Right forelimb (tissue), 1 donor: ENCODE results near the gene EXD2.

Experiments used
- DNase-seq: peaks from one replicate; pipeline ENCODE4 v3.0.0-alpha.2; 2018

The EXD2 gene

DNA sequence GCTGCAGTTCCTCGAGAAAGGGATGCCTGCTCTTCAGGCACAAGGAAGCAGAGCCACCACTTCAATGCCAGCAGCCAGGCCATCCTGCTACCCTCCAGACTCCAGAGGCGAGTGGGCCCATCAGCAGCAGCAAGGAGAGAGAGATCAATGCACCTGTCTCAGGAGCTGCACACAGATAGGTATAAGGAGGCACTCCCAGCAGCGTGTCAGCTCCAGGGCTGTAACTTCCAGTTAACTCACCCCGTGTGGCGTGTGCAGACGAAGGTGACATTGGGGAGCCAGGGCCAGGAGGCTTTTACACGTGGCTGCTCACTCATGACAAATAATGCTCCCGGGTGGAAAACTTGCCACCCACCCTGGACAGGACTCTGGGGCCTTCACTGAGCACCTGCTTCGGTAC is 92.9 kb downstream of the EXD2 start:
- DNase-seq: peak; percentile 17

DNA sequence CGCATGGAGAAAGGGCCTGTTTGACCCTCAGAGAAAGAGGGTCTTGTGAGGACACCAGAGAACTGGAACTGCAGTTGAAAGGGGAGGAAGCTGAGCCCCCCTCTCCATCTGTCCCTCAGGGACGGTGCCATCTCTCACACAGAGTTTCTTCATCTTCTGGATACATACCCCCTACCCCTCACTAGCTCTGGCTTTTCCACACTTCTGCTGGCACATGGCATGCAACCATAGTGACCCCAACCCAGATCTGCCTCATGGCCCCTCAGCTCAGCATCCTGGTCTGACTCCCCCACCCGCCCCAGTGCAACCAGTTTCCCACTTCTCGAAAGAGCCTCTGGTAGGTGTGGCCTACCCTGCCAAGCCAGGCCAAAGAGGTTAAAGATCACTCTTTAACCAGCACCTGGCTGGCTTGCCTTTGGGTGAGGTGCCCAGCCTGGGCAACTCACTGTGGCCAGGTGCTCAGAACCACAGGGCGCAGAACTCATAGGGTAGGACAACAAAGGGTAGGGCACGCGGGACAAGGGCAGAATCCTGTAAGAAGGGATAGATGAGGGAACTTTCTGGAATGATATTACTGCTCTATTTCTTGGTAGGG is 94.5 kb downstream of the EXD2 start:
- DNase-seq: peak; percentile 16

GRCh38 chr14:69287098-69288010 is 96.1 kb downstream of the EXD2 start:
- DNase-seq: peak; percentile 22

- peak; percentile 36 for DNase-seq
Observed at GRCh38 chr14:69288011-69288771, 96.9 kb downstream of the EXD2 start.

DNA sequence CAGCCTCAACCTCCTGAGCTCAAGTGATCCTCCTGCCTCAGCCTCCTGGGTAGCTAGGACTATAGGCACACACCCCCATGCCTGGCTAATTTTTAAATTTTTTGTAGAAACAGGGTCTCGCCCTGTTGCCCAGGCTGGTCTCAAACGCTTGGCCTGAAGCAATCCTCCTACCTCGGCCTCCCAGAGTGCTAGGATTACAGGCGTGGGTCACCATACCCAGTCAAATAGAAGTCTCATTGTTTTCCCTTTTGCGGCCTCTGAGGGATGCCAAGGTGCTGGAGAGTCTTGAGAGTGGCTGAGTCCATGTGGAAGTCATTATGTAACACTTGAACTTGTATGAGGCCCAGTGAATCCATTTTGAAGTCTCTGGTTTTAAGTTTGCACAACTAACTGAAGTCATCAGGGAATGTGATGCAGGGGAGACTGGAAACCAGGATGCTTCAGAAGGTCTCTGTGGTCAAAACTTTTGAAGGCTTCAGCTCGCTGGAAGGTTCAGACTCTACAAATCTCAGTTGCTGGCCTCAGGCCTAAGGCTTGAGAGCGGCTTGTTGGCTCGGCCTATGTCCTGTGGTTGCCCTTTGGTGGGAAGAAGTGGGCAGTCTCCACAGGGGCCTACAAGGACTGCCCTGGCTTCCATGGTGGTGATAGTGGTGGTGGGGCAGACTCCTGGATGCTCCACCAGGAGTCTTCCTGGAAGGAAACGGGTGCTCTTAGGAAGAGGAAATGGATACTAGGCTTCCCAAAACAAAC is 97.8 kb downstream of the EXD2 start:
- DNase-seq: peak; percentile 17

GRCh38 chr14:69289811-69290520 is 98.7 kb downstream of the EXD2 start:
- peak; percentile 36 for DNase-seq

DNA sequence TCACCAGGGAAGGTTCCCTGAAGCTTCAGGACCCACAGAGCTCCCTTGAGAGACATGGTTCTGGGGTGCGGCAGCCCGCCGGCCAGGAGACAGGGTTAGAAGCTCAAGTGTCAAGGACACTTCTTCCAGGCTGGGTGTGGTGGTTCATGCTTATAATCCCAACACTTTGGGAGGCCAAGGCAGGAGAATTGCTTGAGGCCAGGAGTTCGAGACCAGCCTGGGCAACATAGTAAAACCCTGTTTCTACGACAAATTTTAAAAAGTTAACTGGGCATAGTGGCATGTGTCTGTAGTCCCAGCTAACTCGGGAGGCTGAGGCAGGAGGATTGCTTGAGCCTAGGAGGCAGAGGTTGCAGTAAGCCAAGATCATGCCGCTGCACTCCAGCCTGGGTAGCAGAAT is 99.6 kb downstream of the EXD2 start:
- peak; percentile 32 for DNase-seq

- DNase-seq: peak; percentile 36
Observed at GRCh38 chr14:69291396-69291795, 100.1 kb downstream of the EXD2 start.

- peak; percentile 36 for DNase-seq
Observed at GRCh38 chr14:69291891-69292561, 100.7 kb downstream of the EXD2 start.
